K562 (cell line): Measurements from ENCODE around the gene CDC14B. TPM values are rescaled to one million over a fixed set of nuclear protein-coding genes. Genes with fewer than 3 reads are reported as not detected.
"Not testable (repeated sequence)": the region's sequence is repeated elsewhere in the genome, so short reads cannot be mapped to it uniquely, and the experiment has no call there.

Experiments
- ATAC-seq: fragments of 200-7000 bp; cut with Tn5 transposase; 3 replicates; pipeline ENCODE4 v1.9.1; 2020; ENCODE audit warnings: moderate library complexity
- BruUV-seq: library from RNA; stranded (reverse); fragments of 400-500 nt; replicated peaks from 2 replicates; lab custom pipeline; 2021; lab: Mats Ljungman, UMichigan
- CTCF ChIA-PET: fragments of 300-600 bp; formaldehyde crosslinking; extraction: SDS; loops from one replicate; lab custom pipeline; 2021; ENCODE audit warnings: low intra/inter-chr PET ratio; lab: Yijun Ruan, JAX
- POLR2A ChIA-PET: fragments of 300-600, 350-650 bp; sonication (Branson Sonifier 250); formaldehyde crosslinking; extraction: SDS; loops from one replicate; lab custom pipeline; 2021; ENCODE audit warnings: antibody characterized with exemption, inconsistent platforms; lab: Yijun Ruan, JAX
- DNase-seq, 4 experiments: peaks; one replicate each; pipeline versions ENCODE4 v3.0.0 to v3.0.0-alpha.2; 2011 to 2018; ENCODE audit warnings: low spot score in 3 of 4, mixed read lengths in 3 of 4; ENCODE audit errors: extremely low read depth in 1 of 4
- FAIRE-seq: peaks from 2 replicates; lab custom pipeline; 2011; peaks lifted over from hg19 to GRCh38; lab: Jason Lieb, UNC
- H2AFZ ChIP-seq: 2 replicates; pipeline ENCODE4 v1.6.0; 2011; ENCODE audit warnings: low read depth, low read length, control low read depth, inconsistent platforms
- H3K27ac ChIP-seq: fragments of 200-600 bp; 3 replicates; pipeline ENCODE4 v1.8.0; 2011; ENCODE audit warnings: low read depth, mild to moderate bottlenecking, control low read depth, inconsistent platforms, low read length, moderate library complexity, mixed read lengths; ENCODE audit errors: extremely low read depth
- H3K27me3 ChIP-seq, 2 experiments: fragments of 300-600 bp in 1 of 2; 2 replicates in 1 of 2; 3 replicates in 1 of 2; pipeline versions ENCODE4 v1.6.0 to v1.8.0; 2011; ENCODE audit warnings: inconsistent platforms in 2 of 2, low read length in 2 of 2, mild to moderate bottlenecking in 1 of 2, mixed read lengths in 1 of 2, moderate library complexity in 1 of 2; ENCODE audit not compliant: control insufficient read depth in 2 of 2, insufficient read depth in 2 of 2
- H3K36me3 ChIP-seq: fragments of 300-600 bp; 3 replicates; pipeline ENCODE4 v1.8.0; 2011; ENCODE audit warnings: mild to moderate bottlenecking, low read length, inconsistent platforms; ENCODE audit not compliant: control insufficient read depth, insufficient read depth
- H3K4me1 ChIP-seq, 2 experiments: fragments of 200-600 bp in 1 of 2; replicated peaks in 1 of 2; 2 replicates in 1 of 2; 3 replicates in 1 of 2; pipeline versions ENCODE4 v1.5.1 to v1.8.0; 2011; ENCODE audit warnings: inconsistent platforms in 2 of 2, low read length in 2 of 2, mild to moderate bottlenecking in 1 of 2, mixed read lengths in 1 of 2, moderate library complexity in 1 of 2; ENCODE audit not compliant: control insufficient read depth in 2 of 2, insufficient read depth in 2 of 2
- H3K4me2 ChIP-seq: 2 replicates; pipeline ENCODE4 v1.6.1; 2011; ENCODE audit warnings: low read length, control low read depth, inconsistent platforms, mixed read lengths; ENCODE audit not compliant: insufficient read depth
- H3K4me3 ChIP-seq: fragments of 200-600 bp; sonication (generic), shearing (Covaris generic); 2 replicates; pipeline ENCODE4 v1.5.1; 2016; ENCODE audit warnings: control low read depth, inconsistent platforms
- H3K79me2 ChIP-seq: fragments of 200-600 bp; 3 replicates; pipeline ENCODE4 v1.8.0; 2011; ENCODE audit warnings: low read length, inconsistent platforms; ENCODE audit not compliant: control insufficient read depth, insufficient read depth
- H3K9ac ChIP-seq, 2 experiments: 2 replicates each; pipeline versions ENCODE4 v1.6.0 to v1.6.1; 2011; ENCODE audit warnings: low read depth in 2 of 2, low read length in 2 of 2, control low read depth in 1 of 2, inconsistent platforms in 1 of 2, mild to moderate bottlenecking in 1 of 2, mixed read lengths in 1 of 2; ENCODE audit not compliant: insufficient read depth in 1 of 2
- H3K9me1 ChIP-seq: one replicate; pipeline ENCODE4 v1.6.0; 2011; ENCODE audit warnings: inconsistent platforms, mild to moderate bottlenecking, low read length, moderate library complexity; ENCODE audit not compliant: control insufficient read depth, insufficient read depth
- H3K9me3 ChIP-seq: replicated peaks from 2 replicates; pipeline ENCODE4 v1.5.1; 2011; ENCODE audit warnings: low read depth, low read length, inconsistent platforms; ENCODE audit not compliant: control insufficient read depth, insufficient read depth
- H4K20me1 ChIP-seq: replicated peaks from 2 replicates; pipeline ENCODE4 v1.6.1; 2011; ENCODE audit warnings: low read length, inconsistent platforms, mixed read lengths; ENCODE audit not compliant: control insufficient read depth, insufficient read depth
- CEBPB ChIP-seq: fragments of 450-650 bp; IDR thresholded peaks from 2 replicates; pipeline ENCODE4 v1.6.1; 2016; ENCODE audit warnings: missing genetic modification characterization, missing compliant biosample characterization
- CREM ChIP-seq: IDR thresholded peaks from 2 replicates; pipeline ENCODE4 v1.6.1; 2014; ENCODE audit warnings: antibody characterized with exemption, low read depth
- WGBS: fragments of 100-300 bp; shearing (Covaris generic); methylation state at CpG from one replicate; pipeline ENCODE4 v1.1.6; 2016; ENCODE audit warnings: low coverage, mixed read lengths; ENCODE audit not compliant: insufficient coverage; ENCODE audit errors: missing lambda C conversion rate; 5-methylcytosine and 5-hydroxymethylcytosine counted together
- in situ Hi-C: fragments of 300-500 bp; cut with MboI; formaldehyde crosslinking; loops from 4 replicates; pipeline ENCODE4 v1.15.0; 2018; ENCODE audit warnings: inconsistent platforms, mixed read lengths
- intact Hi-C: fragments of 100-400 bp; cut with micrococcal nuclease; formaldehyde crosslinking; loops from 2 replicates; pipeline ENCODE4 v1.14.2; 2022
- polyA plus RNA-seq, 8 experiments: library from polyadenylated mRNA; depleted of rRNA in 4 of 8; stranded (reverse) in 5 of 8; unstranded in 3 of 8; fragments of >200 nt; fragmentation: Nextera tagmentation in 2 of 8; fragmentation: Illumina TruSeq in 1 of 8; extraction: Ambion mirVana in 2 of 8; extraction: Trizol in 1 of 8; gene quantifications; 2 replicates each; pipeline versions ENCODE4 v1.2.1 to v1.2.3, GENCODE V29; 2011 to 2014; ENCODE audit warnings: inconsistent platforms in 1 of 8, missing spikeins in 1 of 8
- total RNA-seq, 7 experiments: library from RNA; depleted of rRNA in 6 of 7; stranded (reverse); fragments of >200 nt in 6 of 7; fragmentation: Illumina TruSeq in 2 of 7; extraction: Trizol in 2 of 7; gene quantifications; 2 replicates each; pipeline versions ENCODE4 v1.2.1 to v1.2.3, GENCODE V29; 2011 to 2021; ENCODE audit warnings: low replicate concordance in 1 of 7
- TF ChIP-seq, protein P1 (sequence below), 2 experiments: IDR thresholded peaks in 1 of 2; conservative IDR thresholded peaks in 1 of 2; 2 replicates each; pipeline ENCODE4 v1.6.1; 2016; ENCODE audit warnings: low read depth in 2 of 2, mild to moderate bottlenecking in 1 of 2, missing compliant biosample characterization in 1 of 2, missing genetic modification characterization in 1 of 2, moderate library complexity in 1 of 2

Gene CDC14B
- total and polyA plus RNA-seq, 9 of the 15 experiments (the other 6 are each of a cell fraction or from before 2014, with no cell fraction given): 1.4 to 6.0 (median 3.8) TPM

DNA sequence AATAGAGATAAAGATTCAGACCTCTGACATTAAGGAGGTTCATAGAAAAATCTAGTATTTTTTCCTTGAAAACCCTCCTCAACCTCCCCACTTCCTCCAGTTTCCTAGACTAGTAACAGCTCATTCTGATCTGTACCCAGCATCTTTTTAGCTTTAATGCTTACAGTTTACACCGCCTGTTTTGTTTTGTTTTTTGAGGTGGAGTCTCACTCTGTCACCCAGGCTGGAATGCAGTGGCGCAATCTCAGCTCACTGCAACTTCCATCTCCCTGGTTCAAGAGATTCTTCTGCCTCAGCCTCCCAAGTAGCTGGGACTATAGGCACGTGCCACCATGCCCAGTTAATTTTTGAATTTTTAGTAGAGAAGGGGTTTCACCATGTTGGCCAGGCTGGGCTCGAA, 5.0 kb downstream of the CDC14B start:
- ATAC-seq, H3K9me1 ChIP-seq, FAIRE-seq, BruUV-seq, intact Hi-C loops, CTCF ChIA-PET, H4K20me1 ChIP-seq, H3K9ac ChIP-seq, H3K4me2 ChIP-seq, H3K27ac ChIP-seq, H3K79me2 ChIP-seq, H3K36me3 ChIP-seq, in situ Hi-C loops, H3K9me3 ChIP-seq, DNase-seq, H2AFZ ChIP-seq, H3K4me3 ChIP-seq: not testable (repeated sequence)
- Histone ChIP-seq H3K27me3 (peaks cover 6 to 12% of the 10 kb centered on the region in 2 experiments; a peak in 4 of 5 replicates), H3K4me1 (peaks cover 0 to 16% of the 10 kb centered on the region in 2 experiments; a peak in 2 of 5 replicates)
- POLR2A ChIA-PET: interaction anchor here (1.2 kb wide), 1 partner anchor 115 kb away, joined by 3 read pairs; no protein-coding TSS in a partner anchor
- peak; percentile 42 for TF ChIP-seq CEBPB (tag)
- WGBS: 29% methylated on average over 4 of the region's 4 CpGs

DNA sequence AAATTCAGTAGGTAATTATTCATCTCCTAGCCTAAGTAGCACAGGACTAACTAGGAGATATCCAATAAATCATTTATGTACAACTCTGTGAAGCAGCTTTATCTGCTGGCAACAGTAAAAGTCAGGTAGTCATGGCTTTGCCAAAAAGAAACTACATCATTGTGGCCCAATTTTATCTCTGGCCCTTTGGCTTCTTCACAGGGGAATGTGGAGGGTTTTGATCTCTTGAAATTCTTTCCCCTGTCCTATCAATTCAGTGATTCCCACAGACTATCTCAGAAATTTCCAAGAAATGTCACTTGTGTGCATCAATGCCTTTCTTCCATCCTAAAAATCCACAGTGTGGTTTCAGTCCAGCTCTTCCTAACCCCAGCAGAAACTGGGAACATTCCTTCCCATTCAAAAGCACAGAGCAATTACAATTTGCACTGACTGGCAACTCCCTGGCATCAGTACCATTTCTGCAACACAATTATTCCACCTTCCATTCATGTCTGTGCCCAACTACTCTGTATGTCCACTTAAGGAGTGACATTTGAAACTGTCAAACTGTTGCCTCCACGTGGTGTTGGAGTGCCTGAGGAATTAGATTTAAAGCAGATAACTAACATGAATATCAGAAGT, 6.6 kb downstream of the CDC14B start:
- no peaks in the 10 kb centered on the region for H3K9me1 ChIP-seq
- ChIA-PET CTCF (interaction anchor here (0.6 kb wide), 1 partner anchor 301 kb away, joined by 3 read pairs; no protein-coding TSS in a partner anchor), POLR2A (interaction anchor here (0.7 kb wide), 1 partner anchor 69 kb away, joined by 3 read pairs; no protein-coding TSS in a partner anchor)
- no TSS peak for BruUV-seq
- no peak overlapping the region for H3K9ac ChIP-seq
- peaks cover 9% of the 10 kb centered on the region; the same call in 1 of the 2 replicates for H4K20me1 ChIP-seq
- WGBS: 7% methylated on average over 1 of the region's 1 CpG
- no peak overlapping the region for H3K27ac ChIP-seq
- H3K79me2 ChIP-seq: no peaks in the 10 kb centered on the region
- in situ Hi-C loops (no loop called here), intact Hi-C loops (no loop called here)
- H2AFZ ChIP-seq: no peak overlapping the region
- DNase-seq (no peak), FAIRE-seq (no peak), ATAC-seq (no peak)
- H3K4me2 ChIP-seq: no peak overlapping the region
- H3K4me1 ChIP-seq: peaks cover 0 to 3% of the 10 kb centered on the region in 2 experiments; a peak in 1 of 5 replicates
- peaks cover 10 to 11% of the 10 kb centered on the region in 2 experiments; a peak in 4 of 5 replicates for H3K27me3 ChIP-seq
- no peaks in the 10 kb centered on the region; the same call in 1 of the 2 replicates for H3K9me3 ChIP-seq
- no peak overlapping the region for H3K4me3 ChIP-seq
- TF ChIP-seq, protein P1, sequence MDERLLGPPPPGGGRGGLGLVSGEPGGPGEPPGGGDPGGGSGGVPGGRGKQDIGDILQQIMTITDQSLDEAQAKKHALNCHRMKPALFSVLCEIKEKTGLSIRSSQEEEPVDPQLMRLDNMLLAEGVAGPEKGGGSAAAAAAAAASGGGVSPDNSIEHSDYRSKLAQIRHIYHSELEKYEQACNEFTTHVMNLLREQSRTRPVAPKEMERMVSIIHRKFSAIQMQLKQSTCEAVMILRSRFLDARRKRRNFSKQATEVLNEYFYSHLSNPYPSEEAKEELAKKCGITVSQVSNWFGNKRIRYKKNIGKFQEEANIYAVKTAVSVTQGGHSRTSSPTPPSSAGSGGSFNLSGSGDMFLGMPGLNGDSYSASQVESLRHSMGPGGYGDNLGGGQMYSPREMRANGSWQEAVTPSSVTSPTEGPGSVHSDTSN (CRISPR knock-in tag; IDR thresholded peaks at IDR 0.05; ENCODE audit: low read depth): no peak
- TF ChIP-seq, protein P1 (tag; conservative IDR thresholded peaks at IDR 0.05; ENCODE audit: low read depth): 0 out of 2 replicates have a peak, but pooled peaks have one; percentile 35
- TF ChIP-seq CREM: no peak
- no peaks in the 10 kb centered on the region for H3K36me3 ChIP-seq
